GM12878 (cell line): ENCODE data around the gene XKRX. TPM values are rescaled to one million over a fixed set of nuclear protein-coding genes. Genes with fewer than 3 reads are reported as not detected.
A peak's percentile ranks its signal among the peaks of the same experiment; 100 is the strongest.

Experiments used
- ATAC-seq: fragments of 200-7000 bp; cut with Tn5 transposase; 3 replicates; pipeline ENCODE4 v1.9.1; 2020; ENCODE audit warnings: mild to moderate bottlenecking, moderate library complexity
- Bru-seq: library from RNA; stranded (reverse); fragments of 400-500 nt; gene quantifications from one replicate; lab custom pipeline; 2021; lab: Mats Ljungman, UMichigan
- BruChase-seq, 2 experiments: library from RNA; stranded (reverse); fragments of 400-500 nt; gene quantifications; one replicate each; lab custom pipeline; 2021; lab: Mats Ljungman, UMichigan
- BruUV-seq: library from RNA; stranded (reverse); fragments of 400-500 nt; replicated peaks from 2 replicates; lab custom pipeline; 2021; lab: Mats Ljungman, UMichigan
- CTCF ChIA-PET: fragments of 300-600 bp; sonication (Branson Sonifier 250); formaldehyde crosslinking; extraction: SDS; loops from one replicate; lab custom pipeline; 2021; ENCODE audit warnings: inconsistent platforms; lab: Yijun Ruan, JAX
- POLR2A ChIA-PET: fragments of 350-600 bp; formaldehyde crosslinking; extraction: SDS; loops from one replicate; lab custom pipeline; 2021; ENCODE audit warnings: inconsistent platforms; lab: Charles Lee
- RAD21 ChIA-PET: fragments of 300-600 bp; sonication (Branson Sonifier 250); formaldehyde crosslinking; loops from one replicate; lab custom pipeline; 2023; ENCODE audit warnings: antibody characterized with exemption; ENCODE audit not compliant: unreplicated experiment; lab: Charles Lee
- SMC1A ChIA-PET: fragments of 300-600 bp; sonication (Branson Sonifier 250); formaldehyde crosslinking; loops from one replicate; lab custom pipeline; 2023; ENCODE audit not compliant: unreplicated experiment, uncharacterized antibody; lab: Charles Lee
- DNase-seq: peaks from one replicate; pipeline ENCODE4 v3.0.0-alpha.2; 2011; ENCODE audit warnings: low read depth, low spot score
- FAIRE-seq: peaks from 3 replicates; lab custom pipeline; 2011; peaks lifted over from hg19 to GRCh38; lab: Jason Lieb, UNC
- H2AFZ ChIP-seq: 2 replicates; pipeline ENCODE4 v1.6.0; 2011; ENCODE audit warnings: low read depth, low read length, control low read depth; ENCODE audit not compliant: control insufficient read depth
- H3K27ac ChIP-seq: 2 replicates; pipeline ENCODE4 v1.5.1; 2011; ENCODE audit warnings: control low read depth; ENCODE audit not compliant: control insufficient read depth, insufficient read depth
- H3K27me3 ChIP-seq, 2 experiments: replicated peaks in 1 of 2; 2 replicates each; pipeline versions ENCODE4 v1.6.0 to v1.6.1; 2011; ENCODE audit warnings: low read length in 1 of 2; ENCODE audit not compliant: control insufficient read depth in 2 of 2, insufficient read depth in 2 of 2
- H3K36me3 ChIP-seq, 2 experiments: 2 replicates each; pipeline ENCODE4 v1.5.1; 2011; ENCODE audit warnings: low read length in 1 of 2; ENCODE audit not compliant: control insufficient read depth in 2 of 2, insufficient read depth in 2 of 2
- H3K4me1 ChIP-seq: 2 replicates; pipeline ENCODE4 v1.6.1; 2011; ENCODE audit warnings: mild to moderate bottlenecking, low read length, moderate library complexity, mixed read lengths; ENCODE audit not compliant: control insufficient read depth, insufficient read depth
- H3K4me2 ChIP-seq: 2 replicates; pipeline ENCODE4 v1.6.0; 2011; ENCODE audit warnings: control low read depth; ENCODE audit not compliant: control insufficient read depth, insufficient read depth
- H3K4me3 ChIP-seq: fragments of 200-600 bp; sonication (generic); 2 replicates; pipeline ENCODE4 v1.5.1; 2016
- H3K79me2 ChIP-seq: 2 replicates; pipeline ENCODE4 v1.6.0; 2011; ENCODE audit warnings: low read length; ENCODE audit not compliant: control insufficient read depth, insufficient read depth
- H3K9ac ChIP-seq: 2 replicates; pipeline ENCODE4 v1.8.0; 2011; ENCODE audit warnings: low read length, control low read depth, mixed read lengths; ENCODE audit not compliant: control insufficient read depth, insufficient read depth
- H3K9me3 ChIP-seq: replicated peaks from 3 replicates; pipeline ENCODE4 v1.5.1; 2011; ENCODE audit warnings: mild to moderate bottlenecking, low read length; ENCODE audit not compliant: control insufficient read depth, insufficient read depth
- H4K20me1 ChIP-seq: 2 replicates; pipeline ENCODE4 v1.6.0; 2011; ENCODE audit not compliant: control insufficient read depth, insufficient read depth
- ATF2 ChIP-seq: IDR thresholded peaks from 2 replicates; pipeline ENCODE4 v1.6.1; 2012; ENCODE audit warnings: low read length, inconsistent platforms
- BCL11A ChIP-seq: IDR thresholded peaks from 2 replicates; pipeline ENCODE4 v1.6.1; 2011; ENCODE audit warnings: low read depth, low read length
- DPF2 ChIP-seq: fragments of 450-650 bp; IDR thresholded peaks from 2 replicates; pipeline ENCODE4 v1.6.1; 2017; ENCODE audit warnings: mild to moderate bottlenecking
- MTA3 ChIP-seq: IDR thresholded peaks from 2 replicates; pipeline ENCODE4 v1.6.1; 2012; ENCODE audit warnings: low read length, inconsistent platforms, borderline replicate concordance
- PKNOX1 ChIP-seq: fragments of 450-650 bp; IDR thresholded peaks from 2 replicates; pipeline ENCODE4 v1.6.1; 2016; ENCODE audit warnings: mild to moderate bottlenecking
- POLR2AphosphoS2 ChIP-seq: IDR thresholded peaks from 2 replicates; pipeline ENCODE4 v1.6.1; 2011; ENCODE audit warnings: low read depth, mild to moderate bottlenecking, low read length, improper control_type of control experiment, moderate library complexity
- RELB ChIP-seq: fragments of 450-650 bp; IDR thresholded peaks from 2 replicates; pipeline ENCODE4 v1.6.1; 2017; ENCODE audit warnings: low read depth, mild to moderate bottlenecking, moderate library complexity
- RUNX3 ChIP-seq: IDR thresholded peaks from 2 replicates; pipeline ENCODE4 v1.6.1; 2012; ENCODE audit warnings: low read length, inconsistent platforms
- SREBF2 ChIP-seq: IDR thresholded peaks from 2 replicates; pipeline ENCODE4 v1.6.1; 2012; ENCODE audit warnings: mild to moderate bottlenecking, low read length
- SUZ12 ChIP-seq: fragments of 200-600 bp; sonication (generic); IDR thresholded peaks from one replicate; pipeline ENCODE4 v1.6.1; 2018; ENCODE audit warnings: antibody characterized with exemption, mild to moderate bottlenecking; ENCODE audit not compliant: unreplicated experiment
- WGBS: methylation state at CpG from one replicate; pipeline ENCODE4 v1.1.6; 2016; ENCODE audit warnings: low lambda C conversion rate; ENCODE audit not compliant: insufficient replicate concordance, insufficient coverage; ENCODE audit errors: missing lambda C conversion rate; 5-methylcytosine and 5-hydroxymethylcytosine counted together
- in situ Hi-C: fragments of 300-500 bp; cut with MboI; formaldehyde crosslinking; loops from 9 replicates; pipeline ENCODE4 v1.14.3; 2018; ENCODE audit warnings: mixed read lengths
- intact Hi-C: fragments of 100-400 bp; cut with micrococcal nuclease; formaldehyde crosslinking; loops from one replicate; pipeline ENCODE4 v1.14.2; 2022; ENCODE audit not compliant: unreplicated experiment
- long read RNA-seq, 2 experiments: library from polyadenylated mRNA; unstranded; transcript quantifications; one replicate each; pipeline ENCODE4 v2.0.0, GENCODE V29; 2019 to 2020
- polyA minus RNA-seq, 3 experiments: library from RNA; depleted of rRNA, polyadenylated mRNA; stranded (reverse); fragments of >200 nt; gene quantifications; 2 replicates each; pipeline ENCODE4 v1.2.3, GENCODE V29; 2011
- polyA plus RNA-seq, 11 experiments: library from polyadenylated mRNA; depleted of rRNA in 4 of 11; unstranded in 6 of 11; stranded (reverse) in 5 of 11; fragments of >200 nt; fragmentation: Nextera tagmentation in 4 of 11; fragmentation: Illumina TruSeq in 1 of 11; extraction: Ambion mirVana in 4 of 11; extraction: Trizol in 1 of 11; gene quantifications; 1 replicate in 1 of 11; 2 replicates in 10 of 11; pipeline versions ENCODE4 v1.2.1 to v1.2.3, GENCODE V29; 2011 to 2016; ENCODE audit warnings: inconsistent platforms in 2 of 11, missing spikeins in 2 of 11, low read depth in 1 of 11
- total RNA-seq, 4 experiments: library from RNA; depleted of rRNA in 3 of 4; stranded (reverse); fragments of >200 nt in 3 of 4; fragmentation: Illumina TruSeq in 1 of 4; extraction: Trizol in 1 of 4; gene quantifications; 2 replicates each; pipeline versions ENCODE4 v1.2.1 to v1.2.3, GENCODE V29; 2013 to 2021

The XKRX gene
- 4.2 and 4.4 TPM in 2 replicates for total RNA-seq (2013; cell fraction: nucleolus; rRNA removed)
- total RNA-seq (2014; rRNA removed): 0.27 and 0.28 TPM in 2 replicates
- total RNA-seq (2014; rRNA removed; fragmentation: Illumina TruSeq; extraction: Trizol): 0.13 and 0.18 TPM in 2 replicates
- 0.24 and 0.26 TPM in 2 replicates for total RNA-seq (2021)
- polyA plus RNA-seq (2011; ENCODE audit: low read depth): 0.17 TPM
- 0.30 and 0.52 TPM in 2 replicates for polyA plus RNA-seq (2011; rRNA removed)
- 0.30 and 0.35 TPM in 2 replicates for polyA plus RNA-seq (2011; cell fraction: cytosol; rRNA removed)
- polyA plus RNA-seq (2011; cell fraction: nucleus; rRNA removed): 0.28 and 0.31 TPM in 2 replicates
- 0.14 and 0.25 TPM in 2 replicates for polyA plus RNA-seq (2012)
- polyA plus RNA-seq (2014; fragmentation: Illumina TruSeq; extraction: Trizol): 0.13 and 0.19 TPM in 2 replicates
- polyA plus RNA-seq (2014; fragmentation: Nextera tagmentation; extraction: Ambion mirVana): under 1 TPM in 1 of 2 experiments, not detected in 1; 0.07 TPM
- 0.09 TPM in 1 of 2 replicates, not detected in the other for polyA plus RNA-seq (2014; rRNA removed)
- not detected for polyA plus RNA-seq (2016; fragmentation: Nextera tagmentation; extraction: Ambion mirVana)
- polyA minus RNA-seq (2011; rRNA and poly(A)+ RNA removed): 0.51 and 1.0 TPM in 2 replicates
- polyA minus RNA-seq (2011; cell fraction: cytosol; rRNA and poly(A)+ RNA removed): 0.94 TPM in 1 of 2 replicates, not detected in the other
- 0.48 and 0.57 TPM in 2 replicates for polyA minus RNA-seq (2011; cell fraction: nucleus; rRNA and poly(A)+ RNA removed)
- Bru-seq, nascent RNA: percentile 38 among the genes with signal in this experiment
- BruChase-seq, experiment 1, labeled RNA remaining after a 6-hour chase: percentile 41 among the genes with signal in this experiment
- BruChase-seq, experiment 2, labeled RNA remaining after a 2-hour chase: percentile 34 among the genes with signal in this experiment
- long read RNA-seq, experiment 1: 0 reads
- long read RNA-seq, experiment 2, partial matches to known transcripts: 2 of 3 reads
- long read RNA-seq, experiment 2, other reads (novel, unspliced or antisense): 1 of 3 reads

- H3K79me2 ChIP-seq: no peaks in the 10 kb centered on the region
- H3K9me3 ChIP-seq: peaks cover 5% of the 10 kb centered on the region; the same call in 2 of the 3 replicates
- no peak within 1 kb of the TSS for H3K9ac ChIP-seq
- H2AFZ ChIP-seq: peak within 1 kb of the TSS; percentile 18
- H3K36me3 ChIP-seq: no peaks in the 10 kb centered on the region
- no peaks in the 10 kb centered on the region for H4K20me1 ChIP-seq
- DNase-seq (no peak), ATAC-seq (peak; percentile 84), FAIRE-seq (peak; percentile 72)
- BruUV-seq: no TSS peak
- ChIA-PET SMC1A (interaction anchor here (1.0 to 1.6 kb wide), 5 partner anchors 8 to 109 kb away, joined by 3 to 5 read pairs (median 4); partner anchors contain the start of gene CSTF2), POLR2A (interaction anchor here (0.5 kb wide), 1 partner anchor 125 kb away, joined by 3 read pairs; no protein-coding TSS in a partner anchor), RAD21 (interaction anchor here (0.6 to 1.9 kb wide), 5 partner anchors 23 to 167 kb away, joined by 3 to 8 read pairs (median 3); no protein-coding TSS in a partner anchor), CTCF (interaction anchor here (0.5 to 0.8 kb wide), 2 partner anchors 11 to 27 kb away, joined by 3 read pairs; no protein-coding TSS in a partner anchor)
- H3K27me3 ChIP-seq: no peaks in the 10 kb centered on the region
- no peak within 1 kb of the TSS for H3K27ac ChIP-seq
- peak within 1 kb of the TSS; percentile 37; the same call in 1 of the 2 replicates for H3K4me3 ChIP-seq
- intact Hi-C loops: no loop called here
- peaks cover 4% of the 10 kb centered on the region for H3K4me1 ChIP-seq
- in situ Hi-C loops: no loop called here
- WGBS: 37% methylated on average over 46 of the region's 51 CpGs
- H3K4me2 ChIP-seq: peak within 1 kb of the TSS; percentile 73
- TF ChIP-seq POLR2AphosphoS2 (no peak), SUZ12 (no peak), DPF2 (no peak), BCL11A (no peak), RELB (peak; percentile 91), ATF2 (no peak), SREBF2 (no peak), RUNX3 (peak; percentile 23; the same call in 1 of the 2 replicates), MTA3 (no peak), PKNOX1 (no peak)
These were observed at the start of gene XKRX for GRCh38 chrX:100928660-100929613. Gene XKRX (minus strand): TSS chrX:100928917. CDS start chrX:100928304, 613 bp downstream.
